HG03442 (cell line): ENCODE measurements around the gene ABHD11.
A peak's percentile ranks its signal among the peaks of the same experiment; 100 is the strongest.
"Not testable (repeated sequence)": the region's sequence is repeated elsewhere in the genome, so short reads cannot be mapped to it uniquely, and the experiment has no call there.

Experiments used
- ATAC-seq: cut with Tn5 transposase; IDR thresholded peaks from one replicate; pipeline ENCODE4 v1.9.1; 2021; ENCODE audit warnings: mild to moderate bottlenecking, moderate library complexity; ENCODE audit not compliant: unreplicated experiment

ABHD11 gene

DNA sequence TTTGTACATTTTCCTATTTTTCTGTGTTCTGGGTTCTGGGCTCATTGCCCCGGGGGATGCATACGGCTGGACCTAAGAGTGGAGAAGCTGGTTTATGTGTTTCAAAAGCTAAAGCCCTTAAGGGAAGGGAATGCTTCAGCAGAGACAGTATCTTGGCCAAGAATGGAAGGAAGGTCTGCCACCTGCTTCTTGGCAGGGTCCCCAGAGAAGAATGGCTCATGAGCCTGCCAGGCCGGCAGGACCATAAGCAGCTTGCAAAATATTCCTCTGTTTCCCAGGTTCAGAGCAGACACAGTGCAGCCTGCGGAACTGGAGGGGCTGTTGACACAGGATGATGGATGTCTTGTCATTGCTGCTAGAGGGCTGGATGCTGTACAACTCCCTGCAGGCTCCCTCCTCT, 7.8 kb upstream of the ABHD11 start:
- ATAC-seq = no peak

DNA sequence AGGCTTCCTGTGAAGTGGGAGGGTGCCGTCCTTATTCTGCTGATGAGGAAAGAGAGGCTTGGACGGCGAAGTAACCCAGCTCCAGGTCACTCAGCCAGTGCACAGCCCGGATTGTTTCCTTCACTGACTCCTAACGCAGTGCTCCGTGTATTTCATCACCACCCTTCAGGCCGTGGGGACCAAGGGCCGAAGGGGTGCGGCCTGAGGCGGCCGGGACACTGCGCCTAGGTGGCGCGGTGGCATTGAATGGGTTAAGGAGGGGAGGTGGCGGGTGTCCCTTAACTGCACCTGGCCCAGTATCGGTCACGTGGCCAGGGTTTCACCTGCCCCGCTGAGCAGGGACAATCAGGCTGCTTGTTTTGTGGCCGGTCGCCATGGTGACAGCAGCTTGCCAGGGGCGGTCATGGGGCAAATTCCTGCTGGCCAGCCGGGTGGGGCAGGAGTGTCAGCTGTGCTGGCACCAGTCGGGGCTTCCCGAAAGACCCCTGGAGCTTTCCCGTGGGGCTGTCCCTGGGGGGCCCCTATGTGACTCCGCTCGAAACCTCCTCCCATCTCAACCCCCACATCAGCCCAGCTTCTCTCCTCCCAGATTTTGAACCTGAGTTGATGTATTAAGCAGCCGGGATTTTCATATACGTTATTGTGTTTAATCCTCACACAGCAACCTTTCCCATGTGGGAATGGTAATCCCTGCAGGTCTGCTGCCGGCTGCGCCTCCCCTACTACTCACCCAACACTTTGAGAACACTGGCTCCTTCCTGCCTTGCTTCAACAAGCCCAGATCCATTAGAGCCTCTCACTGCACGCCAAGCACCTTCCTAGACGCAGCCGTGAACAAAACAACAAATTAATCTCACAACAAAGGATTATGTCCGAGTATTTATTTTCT, 4.4 kb upstream of the ABHD11 start:
- no peak for ATAC-seq

GRCh38 chr7:73742338-73742752, 3.7 kb upstream of the ABHD11 start:
- no peak for ATAC-seq

- ATAC-seq = no peak
Measured at GRCh38 chr7:73741600-73741999, 3.0 kb upstream of the ABHD11 start.

- ATAC-seq = no peak
Measured at GRCh38 chr7:73740771-73741170, 2.2 kb upstream of the ABHD11 start.

DNA sequence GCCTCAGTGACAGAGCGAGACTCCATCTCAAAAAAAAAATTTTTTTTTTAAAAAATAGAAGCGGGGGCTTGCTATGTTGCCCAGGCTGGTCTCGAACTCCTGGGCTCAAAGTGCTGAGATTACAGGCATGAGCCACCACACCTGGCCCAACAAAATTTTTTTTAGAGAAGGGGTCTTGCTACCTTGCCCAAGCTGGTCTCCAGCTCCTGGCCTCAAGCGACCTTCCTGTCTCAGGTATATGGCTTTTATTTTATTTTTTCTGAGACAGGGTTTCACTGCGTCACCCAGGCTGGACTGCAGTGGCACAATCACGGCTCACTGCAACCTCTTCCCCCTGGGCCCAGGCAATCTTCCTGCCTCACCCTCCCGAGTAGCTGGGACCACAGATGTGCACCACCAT, 1.6 kb upstream of the ABHD11 start:
- no peak for ATAC-seq

- ATAC-seq = no peak
Measured at GRCh38 chr7:73739387-73739767, 775 bp upstream of the ABHD11 start.

DNA sequence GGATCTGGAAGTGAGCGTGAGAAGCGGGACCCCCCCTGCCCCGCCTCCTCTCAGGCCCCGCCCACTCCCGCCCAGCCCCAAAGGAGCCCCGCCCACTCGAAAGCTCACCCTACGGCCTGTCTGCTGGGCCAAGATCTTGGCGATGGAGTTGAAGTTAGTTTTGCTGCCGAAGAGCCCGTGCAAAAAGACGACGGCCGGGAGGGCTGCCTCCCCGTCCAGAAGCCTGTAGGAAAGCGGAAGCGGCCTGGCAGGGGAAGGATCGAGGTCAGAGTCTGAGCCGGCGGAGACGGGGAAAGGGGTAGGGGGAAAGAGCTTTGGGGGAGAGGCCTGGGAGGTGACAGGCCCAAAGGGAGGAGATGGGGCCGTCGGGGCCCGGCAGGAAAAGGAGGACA, 386 bp downstream of the ABHD11 start:
- peak; percentile 4 for ATAC-seq

DNA sequence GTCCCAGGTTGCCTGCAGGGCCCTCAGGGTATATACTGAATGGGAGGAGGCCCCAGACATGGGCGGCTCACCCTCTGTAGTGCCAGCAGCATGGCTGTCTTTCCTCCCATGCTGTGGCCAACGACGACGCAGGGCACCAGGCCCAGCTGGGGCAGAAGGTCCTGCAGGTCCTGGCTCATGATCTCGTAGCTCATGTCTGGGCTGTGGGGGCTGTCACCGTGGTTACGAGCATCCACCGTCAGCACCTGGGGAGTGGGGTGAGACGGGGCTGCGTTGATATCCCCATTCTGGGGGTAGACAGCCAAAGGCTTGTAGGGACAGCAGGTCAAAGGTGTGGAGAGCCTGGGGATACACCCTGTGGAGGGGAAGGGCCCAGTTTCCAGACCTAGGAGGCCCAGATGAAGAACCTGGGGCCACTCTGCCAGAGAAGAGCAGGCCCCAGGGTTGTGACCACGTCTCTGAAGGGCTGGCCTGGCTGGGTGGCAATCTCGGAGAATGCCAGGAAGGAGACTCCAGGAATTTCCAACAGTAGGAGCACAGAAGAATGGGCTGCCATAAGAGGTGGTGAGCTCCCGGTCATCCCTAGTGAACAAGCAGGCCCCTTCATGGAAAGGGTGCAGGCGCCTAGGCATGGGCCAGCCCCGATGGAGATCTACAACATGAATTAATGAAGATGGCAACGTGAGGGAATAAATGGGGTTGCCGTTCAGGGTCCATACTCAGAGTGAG, 947 bp downstream of the ABHD11 start:
- ATAC-seq = no peak

GRCh38 chr7:73736885-73737284, 1.7 kb downstream of the ABHD11 start:
- no peak for ATAC-seq

- no peak for ATAC-seq
Measured at GRCh38 chr7:73735528-73735905, 3.1 kb downstream of the ABHD11 start.

- ATAC-seq = peak; percentile 45
Measured at GRCh38 chr7:73734619-73735527, 3.7 kb downstream of the ABHD11 start.

DNA sequence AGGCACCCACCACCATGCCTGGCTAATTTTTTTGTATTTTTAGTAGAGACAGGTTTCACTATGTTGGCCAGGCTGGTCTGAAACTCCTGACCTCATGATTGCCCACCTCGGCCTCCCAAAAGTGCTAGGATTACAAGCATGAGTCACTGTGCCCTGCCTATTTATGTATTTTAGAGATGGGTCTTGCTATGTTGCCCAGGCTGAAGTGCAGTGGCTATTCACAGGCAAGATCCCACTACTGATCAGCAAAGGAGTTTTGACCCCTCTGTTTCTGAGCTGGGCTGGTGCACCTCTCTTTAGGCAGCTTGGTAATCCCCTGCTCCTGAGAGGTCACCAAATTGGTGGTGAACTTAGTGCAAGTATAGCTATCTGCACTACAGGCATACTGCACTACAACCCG, 6.2 kb downstream of the ABHD11 start:
- ATAC-seq = no peak

GRCh38 chr7:73730485-73730884, 8.1 kb downstream of the ABHD11 start:
- no peak for ATAC-seq

GRCh38 chr7:73728551-73728950, 10.1 kb downstream of the ABHD11 start:
- no peak for ATAC-seq

DNA sequence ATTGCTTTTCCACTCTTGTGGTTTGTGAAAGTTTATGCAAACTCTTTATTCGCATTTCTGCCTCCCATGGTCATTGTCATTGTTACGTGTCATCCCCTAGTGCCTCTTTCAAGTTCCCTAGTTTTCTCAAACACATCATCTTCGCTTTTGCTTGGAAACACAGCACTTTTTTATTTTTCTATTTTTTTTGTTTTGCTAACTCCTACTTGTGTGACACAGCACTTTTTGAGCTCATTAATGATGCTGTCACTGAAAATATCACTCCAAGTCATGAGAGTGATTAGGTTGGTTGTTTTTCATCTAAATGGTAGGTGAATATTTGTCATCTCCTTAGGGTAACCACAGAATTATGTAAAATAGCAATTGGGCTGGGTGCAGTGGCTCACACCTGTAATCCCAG, 10.7 kb downstream of the ABHD11 start:
- no peak for ATAC-seq

GRCh38 chr7:73726083-73726466, 12.5 kb downstream of the ABHD11 start:
- ATAC-seq = peak; percentile 17

GRCh38 chr7:73723813-73724212, 14.8 kb downstream of the ABHD11 start:
- ATAC-seq = no peak

DNA sequence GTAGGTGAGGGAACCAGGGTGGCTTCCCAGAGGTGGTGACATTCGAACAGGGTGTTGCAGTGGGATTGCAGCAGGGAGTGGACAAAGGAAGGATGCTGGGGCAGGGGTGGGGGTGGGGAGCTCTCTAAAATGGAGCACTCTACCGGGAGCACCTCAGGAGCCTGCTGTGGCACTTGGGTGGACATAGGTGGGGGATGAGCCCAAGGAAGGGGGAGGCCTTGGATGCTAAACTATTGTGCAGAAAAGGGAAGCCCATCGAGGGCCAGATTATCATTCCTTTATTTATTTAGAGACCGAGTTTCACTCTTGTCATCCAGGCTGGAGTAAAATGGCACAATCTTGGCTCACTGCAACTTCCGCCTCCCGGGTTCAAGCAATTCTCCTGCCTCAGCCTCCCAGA, 15.8 kb downstream of the ABHD11 start:
- ATAC-seq = no peak

- ATAC-seq = not testable (repeated sequence)
Measured at GRCh38 chr7:73722182-73722581, 16.4 kb downstream of the ABHD11 start.

- ATAC-seq = no peak
Measured at GRCh38 chr7:73721377-73721817, 17.2 kb downstream of the ABHD11 start.
